Measurements from ENCODE around the gene SLC37A1.

Gene SLC37A1

DNA sequence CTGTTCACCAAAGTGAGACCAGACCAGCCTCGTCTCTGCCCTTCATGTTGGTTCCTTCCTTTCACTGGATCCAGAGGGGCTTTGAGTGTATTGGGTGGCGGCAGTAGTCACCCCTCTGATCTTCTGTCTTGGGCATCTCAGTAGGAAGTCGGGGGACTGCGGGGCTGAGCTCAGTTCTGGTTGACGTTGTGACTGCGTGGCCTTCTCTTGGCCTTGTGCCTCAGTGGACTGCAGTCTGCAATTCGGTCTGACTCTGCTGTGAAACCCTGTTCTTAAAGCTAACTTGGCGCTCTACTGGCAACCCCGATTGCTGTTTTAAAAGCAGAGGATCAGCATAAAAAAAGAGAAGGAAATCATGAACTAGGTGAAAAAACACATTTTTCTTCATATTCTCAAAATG, 56.7 kb downstream of the SLC37A1 start:
- TF ChIP-seq CTCF (IDR thresholded peaks at IDR 0.05; ENCODE audit: insufficient read depth, low read depth, low read length, missing control alignments) = no peak
- DNase-seq (ENCODE audit: low read depth) = no peak
- H3K4me3 ChIP-seq (ENCODE audit: low read depth, low read length) = no peak overlapping the region

GRCh38 chr21:42570841-42571387, 57.3 kb downstream of the SLC37A1 start:
- no peak for TF ChIP-seq CTCF (IDR thresholded peaks at IDR 0.05; ENCODE audit: insufficient read depth, low read depth, low read length, missing control alignments)
- no peak overlapping the region for H3K4me3 ChIP-seq (ENCODE audit: low read depth, low read length)
- no peak for DNase-seq (ENCODE audit: low read depth)

- no peak for TF ChIP-seq CTCF (IDR thresholded peaks at IDR 0.05; ENCODE audit: insufficient read depth, low read depth, low read length, missing control alignments)
- DNase-seq (ENCODE audit: low read depth) = no peak
- H3K4me3 ChIP-seq (ENCODE audit: low read depth, low read length) = no peak overlapping the region
Observed at GRCh38 chr21:42571391-42572150, 57.9 kb downstream of the SLC37A1 start.

GRCh38 chr21:42572906-42573495, 59.3 kb downstream of the SLC37A1 start:
- no peak for TF ChIP-seq CTCF (IDR thresholded peaks at IDR 0.05; ENCODE audit: insufficient read depth, low read depth, low read length, missing control alignments)
- DNase-seq (ENCODE audit: low read depth) = no peak
- no peak overlapping the region for H3K4me3 ChIP-seq (ENCODE audit: low read depth, low read length)

DNA sequence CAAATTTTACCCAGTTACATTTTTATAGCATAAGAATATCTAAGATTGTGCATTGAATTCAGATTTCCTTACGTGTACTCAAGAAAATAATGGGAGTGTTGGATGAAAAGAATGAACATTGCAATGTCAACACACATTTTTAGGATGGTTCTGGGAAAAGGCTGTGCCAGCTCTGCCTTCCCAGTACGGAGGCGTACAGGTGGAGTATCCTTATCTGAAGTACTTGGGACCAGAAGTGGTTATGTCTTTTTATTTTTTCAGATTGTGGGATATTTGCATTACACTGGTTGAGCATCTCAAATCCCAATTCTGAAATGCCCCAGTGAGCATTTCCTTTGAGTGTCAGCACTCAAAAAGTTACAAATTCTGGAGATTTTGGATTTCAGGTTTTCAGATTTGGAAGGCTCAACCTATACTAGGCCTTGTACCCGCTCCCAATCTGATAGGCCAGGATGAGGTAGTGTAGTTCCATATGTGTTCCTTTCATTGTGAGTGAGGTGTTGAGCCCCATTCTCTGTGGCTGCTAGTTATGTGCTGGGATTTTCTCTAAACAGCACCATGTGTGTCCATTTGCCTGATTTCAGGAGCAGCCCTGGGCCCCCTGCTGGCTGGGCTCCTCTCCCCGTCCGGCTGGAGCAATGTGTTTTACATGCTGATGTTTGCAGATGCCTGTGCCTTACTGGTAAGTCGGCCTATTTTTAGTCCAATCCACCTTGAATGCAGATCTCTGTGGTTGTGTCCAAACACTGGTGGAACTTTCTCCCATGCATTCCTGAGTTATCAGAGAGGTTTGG, 60.8 kb downstream of the SLC37A1 start:
- TF ChIP-seq CTCF (IDR thresholded peaks at IDR 0.05; ENCODE audit: insufficient read depth, low read depth, low read length, missing control alignments) = no peak
- no peak overlapping the region for H3K4me3 ChIP-seq (ENCODE audit: low read depth, low read length)
- no peak for DNase-seq (ENCODE audit: low read depth)

- H3K4me3 ChIP-seq (ENCODE audit: low read depth, low read length) = no peak overlapping the region
- TF ChIP-seq CTCF (IDR thresholded peaks at IDR 0.05; ENCODE audit: insufficient read depth, low read depth, low read length, missing control alignments) = no peak
- no peak for DNase-seq (ENCODE audit: low read depth)
Observed at GRCh38 chr21:42575111-42575510, 61.5 kb downstream of the SLC37A1 start.

All from GM12865 (cell line).